Measurements from ENCODE around the gene HEMGN.
"Not testable (repeated sequence)": the region's sequence is repeated elsewhere in the genome, so short reads cannot be mapped to it uniquely, and the experiment has no call there.

HEMGN gene

GRCh38 chr9:97938081-97938644 is at the start of gene HEMGN:
Gene HEMGN, minus strand, starts transcription at chr9:97938172. Its CDS starts 36 bp downstream, at chr9:97938136.
- DNase-seq, result no peak

GRCh38 chr9:97987487-97987886 is 49.5 kb upstream of the HEMGN start:
- no peak for DNase-seq

GRCh38 chr9:97985058-97985861 is 47.3 kb upstream of the HEMGN start:
- DNase-seq, result peak; percentile 56

- DNase-seq, result peak; percentile 81
These were observed 46.5 kb upstream of the HEMGN start for GRCh38 chr9:97984188-97985057.

GRCh38 chr9:97983589-97984187 is 45.7 kb upstream of the HEMGN start:
- DNase-seq, result peak; percentile 66

GRCh38 chr9:97982683-97983588 is 45.0 kb upstream of the HEMGN start, which contains the start of gene ANP32B:
Gene ANP32B, plus strand, starts transcription at chr9:97983341. Its CDS starts 215 bp downstream, at chr9:97983556.
- peak; percentile 95 for DNase-seq

- DNase-seq, result no peak
These were observed 44.1 kb upstream of the HEMGN start for GRCh38 chr9:97981846-97982682.

- DNase-seq, result no peak
These were observed 43.2 kb upstream of the HEMGN start for GRCh38 chr9:97980918-97981845.

- DNase-seq, result no peak
These were observed 42.5 kb upstream of the HEMGN start for GRCh38 chr9:97980479-97980803.

GRCh38 chr9:97979788-97980478 is 42.0 kb upstream of the HEMGN start:
- no peak for DNase-seq

- DNase-seq, result no peak
These were observed 40.6 kb upstream of the HEMGN start for GRCh38 chr9:97978371-97979130.

GRCh38 chr9:97976633-97977032 is 38.7 kb upstream of the HEMGN start:
- not testable (repeated sequence) for DNase-seq

GRCh38 chr9:97975376-97975775 is 37.4 kb upstream of the HEMGN start:
- no peak for DNase-seq

GRCh38 chr9:97972753-97973152 is 34.8 kb upstream of the HEMGN start:
- DNase-seq, result no peak

GRCh38 chr9:97970165-97970564 is 32.2 kb upstream of the HEMGN start:
- DNase-seq, result no peak

- DNase-seq, result no peak
These were observed 31.0 kb upstream of the HEMGN start for GRCh38 chr9:97969014-97969413.

GRCh38 chr9:97966493-97966892 is 28.5 kb upstream of the HEMGN start:
- no peak for DNase-seq

- DNase-seq, result no peak
These were observed 26.9 kb upstream of the HEMGN start for GRCh38 chr9:97964901-97965300.

- no peak for DNase-seq
These were observed 25.3 kb upstream of the HEMGN start for GRCh38 chr9:97963232-97963631.

Measured in stimulated activated CD4-positive, alpha-beta T cell treated with anti-CD3 and anti-CD28 coated beads, Interleukin-4, amount 100 ng/mL, for 24 hours (primary cell).